Activated CD8-positive, alpha-beta memory T cell treated with anti-CD3 and anti-CD28 coated beads, Interleukin-2, amount 50 U/mL, for 24 hours (primary cell): ENCODE results near the gene SUN1.
"Not testable (repeated sequence)": the region's sequence is repeated elsewhere in the genome, so short reads cannot be mapped to it uniquely, and the experiment has no call there.

ENCODE experiments used
- DNase-seq: peaks from one replicate; pipeline ENCODE4 v3.0.0-alpha.2; 2020; ENCODE audit errors: extremely low read depth

Gene SUN1

GRCh38 chr7:832167-832967, at the start of gene SUN1:
SUN1 (plus strand) TSS chr7:832476; CDS start chr7:832525, 49 bp downstream.
- no peak for DNase-seq

- no peak for DNase-seq
These were observed 49.4 kb upstream of the SUN1 start for GRCh38 chr7:782718-783449.

GRCh38 chr7:783556-784490, 48.5 kb upstream of the SUN1 start:
- no peak for DNase-seq

GRCh38 chr7:784971-785370, 47.3 kb upstream of the SUN1 start:
- no peak for DNase-seq

GRCh38 chr7:785416-785815, 46.9 kb upstream of the SUN1 start:
- DNase-seq: no peak

- DNase-seq: peak; percentile 38
These were observed 45.6 kb upstream of the SUN1 start for GRCh38 chr7:786472-787255.

GRCh38 chr7:787332-788240, 44.7 kb upstream of the SUN1 start:
- no peak for DNase-seq

- no peak for DNase-seq
These were observed 40.8 kb upstream of the SUN1 start for GRCh38 chr7:791519-791918.

- DNase-seq: no peak
These were observed 38.1 kb upstream of the SUN1 start for GRCh38 chr7:794207-794606.

GRCh38 chr7:794671-795329, 37.5 kb upstream of the SUN1 start:
- no peak for DNase-seq

GRCh38 chr7:796434-797169, 35.7 kb upstream of the SUN1 start:
- DNase-seq: not testable (repeated sequence)

- DNase-seq: no peak
These were observed 33.3 kb upstream of the SUN1 start for GRCh38 chr7:798921-799470.

- no peak for DNase-seq
These were observed 31.6 kb upstream of the SUN1 start for GRCh38 chr7:800692-801091.

- DNase-seq: not testable (repeated sequence)
These were observed 30.9 kb upstream of the SUN1 start for GRCh38 chr7:801351-801750.

GRCh38 chr7:801940-802381, 30.3 kb upstream of the SUN1 start:
- DNase-seq: no peak

- DNase-seq: no peak
These were observed 29.6 kb upstream of the SUN1 start for GRCh38 chr7:802500-803242.

GRCh38 chr7:803243-803635, 29.0 kb upstream of the SUN1 start:
- no peak for DNase-seq

GRCh38 chr7:803796-804195, 28.5 kb upstream of the SUN1 start:
- DNase-seq: not testable (repeated sequence)
